ENCODE data around the gene MTHFD2L. TPM values are rescaled to one million over a fixed set of nuclear protein-coding genes. Genes with fewer than 3 reads are reported as not detected.

Gene MTHFD2L
- total RNA-seq, 4 donors from 2014 or later = 11.8 to 17.1 (median 14.9) TPM

DNA sequence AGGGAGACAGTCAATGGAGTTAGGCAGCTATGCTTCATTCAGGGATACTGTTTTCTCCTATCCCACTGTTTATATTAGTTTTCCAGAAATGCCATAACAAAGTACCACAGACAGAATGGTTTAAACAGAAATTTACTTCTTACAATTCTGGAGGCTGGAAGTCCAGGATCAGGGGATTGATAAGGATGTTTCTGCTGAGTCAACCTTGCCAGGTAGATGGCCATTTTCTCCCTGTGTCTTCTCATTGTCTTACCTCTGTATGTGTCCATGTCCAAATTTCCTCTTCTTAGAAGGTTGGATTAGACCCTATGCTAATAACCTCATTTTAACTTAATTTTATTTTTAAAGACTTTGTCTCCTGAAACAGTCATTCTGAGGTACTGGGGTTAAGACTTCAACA is 129.9 kb downstream of the MTHFD2L start:
- H3K36me3 ChIP-seq = no peaks in the 10 kb centered on the region
- H3K27me3 ChIP-seq = no peaks in the 10 kb centered on the region
- H3K4me3 ChIP-seq = no peak overlapping the region
- TF ChIP-seq, protein P1, sequence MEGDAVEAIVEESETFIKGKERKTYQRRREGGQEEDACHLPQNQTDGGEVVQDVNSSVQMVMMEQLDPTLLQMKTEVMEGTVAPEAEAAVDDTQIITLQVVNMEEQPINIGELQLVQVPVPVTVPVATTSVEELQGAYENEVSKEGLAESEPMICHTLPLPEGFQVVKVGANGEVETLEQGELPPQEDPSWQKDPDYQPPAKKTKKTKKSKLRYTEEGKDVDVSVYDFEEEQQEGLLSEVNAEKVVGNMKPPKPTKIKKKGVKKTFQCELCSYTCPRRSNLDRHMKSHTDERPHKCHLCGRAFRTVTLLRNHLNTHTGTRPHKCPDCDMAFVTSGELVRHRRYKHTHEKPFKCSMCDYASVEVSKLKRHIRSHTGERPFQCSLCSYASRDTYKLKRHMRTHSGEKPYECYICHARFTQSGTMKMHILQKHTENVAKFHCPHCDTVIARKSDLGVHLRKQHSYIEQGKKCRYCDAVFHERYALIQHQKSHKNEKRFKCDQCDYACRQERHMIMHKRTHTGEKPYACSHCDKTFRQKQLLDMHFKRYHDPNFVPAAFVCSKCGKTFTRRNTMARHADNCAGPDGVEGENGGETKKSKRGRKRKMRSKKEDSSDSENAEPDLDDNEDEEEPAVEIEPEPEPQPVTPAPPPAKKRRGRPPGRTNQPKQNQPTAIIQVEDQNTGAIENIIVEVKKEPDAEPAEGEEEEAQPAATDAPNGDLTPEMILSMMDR (IDR thresholded peaks at IDR 0.05) = no peak
- no peak for TF ChIP-seq POLR2A (IDR thresholded peaks at IDR 0.05)
- no peak for DNase-seq
- no peak overlapping the region for H3K27ac ChIP-seq
- no peaks in the 10 kb centered on the region for H3K9me3 ChIP-seq
- H3K4me1 ChIP-seq = no peaks in the 10 kb centered on the region

DNA sequence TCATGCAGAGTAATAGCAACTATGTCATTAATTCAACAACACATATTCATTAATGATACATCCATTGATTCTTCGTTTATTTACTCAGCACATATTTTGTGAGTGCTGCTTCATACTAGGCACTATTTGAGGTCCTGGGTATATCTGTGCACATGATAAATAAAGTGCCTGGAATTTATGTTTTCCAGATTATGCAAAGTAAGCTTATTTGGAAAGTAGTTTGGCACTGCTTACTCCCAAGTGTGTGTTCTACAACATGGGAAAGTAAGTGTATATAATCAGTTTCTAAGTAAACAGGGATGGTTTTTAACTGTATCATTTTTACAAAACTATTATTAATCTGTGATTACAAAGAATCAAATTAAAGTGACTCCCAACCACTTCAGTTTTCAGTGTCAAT is 133.6 kb downstream of the MTHFD2L start:
- no peak for DNase-seq
- H3K36me3 ChIP-seq = no peaks in the 10 kb centered on the region
- H3K4me1 ChIP-seq = no peaks in the 10 kb centered on the region
- no peak overlapping the region for H3K4me3 ChIP-seq
- H3K27ac ChIP-seq = no peak overlapping the region
- H3K27me3 ChIP-seq = no peaks in the 10 kb centered on the region
- no peaks in the 10 kb centered on the region for H3K9me3 ChIP-seq
- TF ChIP-seq POLR2A (IDR thresholded peaks at IDR 0.05) = no peak
- TF ChIP-seq, protein P1 (IDR thresholded peaks at IDR 0.05) = no peak

DNA sequence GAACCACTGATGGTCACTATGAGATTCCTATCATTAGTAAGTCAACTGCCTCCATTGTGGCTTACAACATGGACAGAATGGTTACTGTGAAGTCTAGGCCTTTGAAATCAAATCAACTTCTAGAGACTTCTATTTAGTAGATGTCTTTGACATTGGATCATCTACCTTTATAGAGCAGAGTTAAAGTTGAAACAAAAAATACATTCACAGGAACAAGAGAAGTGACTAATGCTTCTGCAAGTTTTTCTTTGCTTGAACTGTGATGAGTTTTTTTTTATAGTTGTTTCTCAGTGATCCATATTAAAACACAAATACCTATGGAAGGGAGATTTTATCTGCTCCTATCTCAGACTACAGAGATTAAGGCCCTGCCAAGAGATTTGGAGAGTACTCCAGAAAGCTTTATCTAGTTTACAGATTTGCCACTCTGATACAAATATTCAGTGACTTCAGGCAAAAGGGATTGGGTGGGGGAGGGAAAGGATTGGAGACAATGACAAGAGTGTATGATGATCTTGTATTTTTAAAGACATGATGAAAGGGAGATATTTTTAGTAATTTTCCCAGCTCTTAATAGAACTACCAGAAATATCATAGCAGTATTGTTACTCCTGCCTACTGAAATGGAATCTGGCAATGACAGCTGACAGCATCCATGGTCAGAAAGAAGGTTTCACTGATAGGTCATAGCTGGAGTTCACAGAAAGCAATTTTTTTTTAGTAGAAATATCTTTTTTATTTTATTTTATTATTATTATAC is 134.4 kb downstream of the MTHFD2L start:
- Histone ChIP-seq H3K4me3 (no peak overlapping the region), H3K27ac (no peak overlapping the region), H3K9me3 (no peaks in the 10 kb centered on the region), H3K4me1 (no peaks in the 10 kb centered on the region), H3K27me3 (no peaks in the 10 kb centered on the region), H3K36me3 (no peaks in the 10 kb centered on the region)
- no peak for DNase-seq
- TF ChIP-seq POLR2A (IDR thresholded peaks at IDR 0.05) = no peak
- TF ChIP-seq, protein P1 (IDR thresholded peaks at IDR 0.05) = no peak

DNA sequence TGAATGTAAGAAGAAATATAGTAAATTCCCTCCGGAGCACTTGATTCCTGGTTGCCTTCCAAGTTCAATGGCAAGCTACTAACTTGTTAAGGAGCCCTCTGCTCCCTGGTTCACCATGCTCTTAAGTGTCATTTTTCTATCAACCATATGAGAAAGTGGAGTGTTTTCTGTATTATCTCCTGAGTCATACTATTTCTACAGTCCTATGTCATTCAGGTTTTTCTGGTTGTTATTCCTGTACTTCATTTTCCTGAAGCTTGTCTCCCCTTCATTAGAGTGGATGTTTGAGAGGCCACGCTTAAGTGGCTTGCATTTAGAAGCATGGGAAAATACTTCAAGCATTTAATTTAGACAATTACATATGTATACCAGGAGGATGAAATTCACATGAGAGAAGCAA is 135.6 kb downstream of the MTHFD2L start:
- no peaks in the 10 kb centered on the region for H3K27me3 ChIP-seq
- H3K4me1 ChIP-seq = no peaks in the 10 kb centered on the region
- H3K9me3 ChIP-seq = no peaks in the 10 kb centered on the region
- H3K36me3 ChIP-seq = no peaks in the 10 kb centered on the region
- DNase-seq = no peak
- TF ChIP-seq, protein P1 (IDR thresholded peaks at IDR 0.05) = no peak
- no peak for TF ChIP-seq POLR2A (IDR thresholded peaks at IDR 0.05)
- no peak overlapping the region for H3K27ac ChIP-seq
- H3K4me3 ChIP-seq = no peak overlapping the region

DNA sequence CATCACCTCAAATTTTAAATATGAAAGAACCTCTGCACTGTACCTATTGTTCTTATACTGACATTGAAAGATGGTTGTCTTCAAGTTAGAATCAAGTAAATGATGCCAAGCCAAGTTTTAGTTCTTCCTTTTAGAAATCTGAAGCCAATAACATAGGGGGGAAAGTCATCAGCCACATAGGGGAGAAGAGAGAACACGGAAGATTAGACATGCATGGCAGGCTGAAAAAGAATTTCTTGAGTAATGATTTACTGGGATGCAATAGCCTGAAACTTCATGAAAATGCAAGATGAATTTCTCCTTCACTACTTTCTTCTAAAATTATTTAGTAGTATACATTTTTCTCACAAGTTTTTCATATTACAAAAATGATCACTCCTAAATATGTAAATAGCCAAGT is 136.8 kb downstream of the MTHFD2L start:
- no peak overlapping the region for H3K27ac ChIP-seq
- DNase-seq = no peak
- no peaks in the 10 kb centered on the region for H3K4me1 ChIP-seq
- H3K36me3 ChIP-seq = no peaks in the 10 kb centered on the region
- H3K27me3 ChIP-seq = no peaks in the 10 kb centered on the region
- H3K9me3 ChIP-seq = no peaks in the 10 kb centered on the region
- TF ChIP-seq, protein P1 (IDR thresholded peaks at IDR 0.05) = no peak
- no peak for TF ChIP-seq POLR2A (IDR thresholded peaks at IDR 0.05)
- H3K4me3 ChIP-seq = no peak overlapping the region
